HEK293 (cell line): ENCODE data around the gene SPOCK3.

ENCODE experiments used
- CTCF ChIA-PET: fragments of 350-600 bp; formaldehyde crosslinking; extraction: SDS; loops from one replicate; lab custom pipeline; 2021; ENCODE audit warnings: antibody characterized with exemption; lab: Yijun Ruan, JAX
- POLR2A ChIA-PET: fragments of 300-600 bp; formaldehyde crosslinking; extraction: SDS; loops from one replicate; lab custom pipeline; 2020; ENCODE audit warnings: antibody characterized with exemption, inconsistent platforms; lab: Yijun Ruan, JAX
- H3K27ac ChIP-seq: fragments of 200-500 bp; sonication (Bioruptor generic); 2 replicates; pipeline ENCODE4 v1.5.1; 2014; ENCODE audit warnings: low read depth, low read length, control low read depth, inconsistent platforms; ENCODE audit errors: extremely low read depth
- H3K36me3 ChIP-seq, 2 experiments: fragments of 200-500 bp in 1 of 2; sonication (Bioruptor generic) in 1 of 2; 1 replicate in 1 of 2; 2 replicates in 1 of 2; pipeline ENCODE4 v1.5.1; 2014 to 2017; ENCODE audit warnings: inconsistent platforms in 2 of 2, low read length in 2 of 2; ENCODE audit not compliant: control insufficient read depth in 2 of 2, insufficient read depth in 1 of 2
- H3K4me1 ChIP-seq: fragments of 200-500 bp; sonication (Bioruptor generic); 2 replicates; pipeline ENCODE4 v1.5.1; 2014; ENCODE audit warnings: mild to moderate bottlenecking, low read length, inconsistent platforms; ENCODE audit not compliant: control insufficient read depth, insufficient read depth
- H3K4me3 ChIP-seq: 2 replicates; pipeline ENCODE4 v1.5.1; 2011; ENCODE audit warnings: low read depth, mild to moderate bottlenecking, control low read depth, low read length, moderate library complexity
- H3K9me3 ChIP-seq: fragments of 200-500 bp; sonication (Bioruptor generic); 2 replicates; pipeline ENCODE4 v1.5.1; 2014; ENCODE audit warnings: low read depth, low read length, inconsistent platforms; ENCODE audit not compliant: control insufficient read depth, insufficient read depth
- GFI1B ChIP-seq: fragments of 450-650 bp; formaldehyde crosslinking; IDR thresholded peaks from 2 replicates; pipeline ENCODE4 v1.5.1; 2016; ENCODE audit warnings: missing biosample characterization, missing genetic modification characterization
- GLI4 ChIP-seq: fragments of 450-650 bp; formaldehyde crosslinking; IDR thresholded peaks from 2 replicates; pipeline ENCODE4 v1.5.1; 2016; ENCODE audit warnings: missing biosample characterization, missing genetic modification characterization
- KLF8 ChIP-seq: fragments of 450-650 bp; formaldehyde crosslinking; IDR thresholded peaks from 2 replicates; pipeline ENCODE4 v1.5.1; 2016; ENCODE audit warnings: missing biosample characterization, missing genetic modification characterization
- TCF7L2 ChIP-seq: IDR thresholded peaks from 2 replicates; pipeline ENCODE4 v1.6.1; 2011; ENCODE audit warnings: low read depth, mild to moderate bottlenecking, inconsistent platforms, low read length, moderate library complexity, borderline replicate concordance
- ZBTB17 ChIP-seq: fragments of 450-650 bp; formaldehyde crosslinking; IDR thresholded peaks from 2 replicates; pipeline ENCODE4 v1.5.1; 2016; ENCODE audit warnings: missing biosample characterization, missing genetic modification characterization
- ZNF114 ChIP-seq: fragments of 450-650 bp; formaldehyde crosslinking; IDR thresholded peaks from 2 replicates; pipeline ENCODE4 v1.5.0; 2017; ENCODE audit warnings: missing biosample characterization, missing genetic modification characterization
- ZNF169 ChIP-seq: fragments of 450-650 bp; formaldehyde crosslinking; IDR thresholded peaks from 2 replicates; pipeline ENCODE4 v1.5.1; 2016; ENCODE audit warnings: missing biosample characterization, missing genetic modification characterization
- ZNF184 ChIP-seq: fragments of 450-650 bp; IDR thresholded peaks from 2 replicates; pipeline ENCODE4 v1.5.1; 2018; ENCODE audit warnings: missing biosample characterization, mild to moderate bottlenecking, missing genetic modification characterization
- ZNF23 ChIP-seq: fragments of 450-650 bp; formaldehyde crosslinking; IDR thresholded peaks from 2 replicates; pipeline ENCODE4 v1.5.1; 2016; ENCODE audit warnings: missing biosample characterization, missing genetic modification characterization, borderline replicate concordance
- ZNF239 ChIP-seq: fragments of 450-650 bp; formaldehyde crosslinking; IDR thresholded peaks from 2 replicates; pipeline ENCODE4 v1.5.1; 2016; ENCODE audit warnings: missing biosample characterization, missing genetic modification characterization
- ZNF302 ChIP-seq: fragments of 450-650 bp; formaldehyde crosslinking; IDR thresholded peaks from 2 replicates; pipeline ENCODE4 v1.5.1; 2016; ENCODE audit warnings: missing biosample characterization, missing genetic modification characterization, low read depth
- ZNF426 ChIP-seq: fragments of 450-650 bp; formaldehyde crosslinking; IDR thresholded peaks from 2 replicates; pipeline ENCODE4 v1.5.1; 2017; ENCODE audit warnings: missing biosample characterization, missing genetic modification characterization, mild to moderate bottlenecking, inconsistent platforms, moderate library complexity
- ZNF596 ChIP-seq: fragments of 450-650 bp; IDR thresholded peaks from 2 replicates; pipeline ENCODE4 v1.5.0; 2018; ENCODE audit warnings: missing biosample characterization, mild to moderate bottlenecking, missing genetic modification characterization, moderate library complexity
- TF ChIP-seq, protein P1 (sequence below): fragments of 450-650 bp; formaldehyde crosslinking; IDR thresholded peaks from 2 replicates; pipeline ENCODE4 v1.5.1; 2017; ENCODE audit warnings: missing biosample characterization, missing genetic modification characterization
- TF ChIP-seq, protein P2 (sequence below): sonication (generic); formaldehyde crosslinking; IDR thresholded peaks from 2 replicates; pipeline ENCODE4 v1.8.1; 2022; ENCODE audit warnings: mild to moderate bottlenecking, moderate library complexity, missing genetic modification reagents
- TF ChIP-seq, protein P3 (sequence below): fragments of 450-650 bp; IDR thresholded peaks from 2 replicates; pipeline ENCODE4 v1.5.1; 2018; ENCODE audit warnings: missing biosample characterization, missing genetic modification characterization
- TF ChIP-seq, protein P4 (sequence below): fragments of 450-650 bp; formaldehyde crosslinking; IDR thresholded peaks from 2 replicates; pipeline ENCODE4 v1.5.1; 2017; ENCODE audit warnings: missing biosample characterization, missing genetic modification characterization
- TF ChIP-seq, protein P5 (sequence below): fragments of 450-650 bp; IDR thresholded peaks from 2 replicates; pipeline ENCODE4 v1.5.1; 2018; ENCODE audit warnings: missing biosample characterization, mild to moderate bottlenecking, missing genetic modification characterization

SPOCK3 gene

DNA sequence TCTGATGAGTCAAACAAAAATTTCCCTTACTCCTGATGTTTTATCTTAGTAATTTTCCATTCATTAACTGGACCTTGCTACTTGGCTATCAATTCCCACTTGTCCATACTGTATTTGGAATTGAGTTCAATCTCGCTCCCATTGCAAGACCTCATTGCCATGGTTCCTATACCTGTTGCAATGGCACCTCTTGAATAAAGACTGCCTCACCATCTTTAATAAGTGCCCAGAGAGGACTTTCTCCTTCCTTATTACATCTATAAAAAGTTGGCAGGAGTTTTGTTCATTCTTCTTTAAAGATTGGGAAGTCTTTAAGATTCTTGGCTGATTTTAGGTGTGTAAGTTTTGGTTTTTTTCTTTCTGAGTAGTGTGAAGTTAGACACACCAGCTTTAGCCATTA is 397.4 kb downstream of the SPOCK3 start:
- POLR2A ChIA-PET = no interaction called here
- CTCF ChIA-PET = no interaction called here
- no peaks in the 10 kb centered on the region for H3K9me3 ChIP-seq
- H3K4me1 ChIP-seq = no peaks in the 10 kb centered on the region
- no peak overlapping the region for H3K4me3 ChIP-seq
- H3K27ac ChIP-seq = no peak overlapping the region
- TF ChIP-seq ZNF23 (tag by site-specific recombination) (no peak), ZBTB17 (tag by site-specific recombination) (no peak), ZNF114 (no peak)
- TF ChIP-seq, protein P1, sequence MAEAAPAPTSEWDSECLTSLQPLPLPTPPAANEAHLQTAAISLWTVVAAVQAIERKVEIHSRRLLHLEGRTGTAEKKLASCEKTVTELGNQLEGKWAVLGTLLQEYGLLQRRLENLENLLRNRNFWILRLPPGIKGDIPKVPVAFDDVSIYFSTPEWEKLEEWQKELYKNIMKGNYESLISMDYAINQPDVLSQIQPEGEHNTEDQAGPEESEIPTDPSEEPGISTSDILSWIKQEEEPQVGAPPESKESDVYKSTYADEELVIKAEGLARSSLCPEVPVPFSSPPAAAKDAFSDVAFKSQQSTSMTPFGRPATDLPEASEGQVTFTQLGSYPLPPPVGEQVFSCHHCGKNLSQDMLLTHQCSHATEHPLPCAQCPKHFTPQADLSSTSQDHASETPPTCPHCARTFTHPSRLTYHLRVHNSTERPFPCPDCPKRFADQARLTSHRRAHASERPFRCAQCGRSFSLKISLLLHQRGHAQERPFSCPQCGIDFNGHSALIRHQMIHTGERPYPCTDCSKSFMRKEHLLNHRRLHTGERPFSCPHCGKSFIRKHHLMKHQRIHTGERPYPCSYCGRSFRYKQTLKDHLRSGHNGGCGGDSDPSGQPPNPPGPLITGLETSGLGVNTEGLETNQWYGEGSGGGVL (tag by site-specific recombination) = no peak
- TF ChIP-seq, all 188 proteins: peak for 0
- H3K36me3 ChIP-seq = no peaks in the 10 kb centered on the region

DNA sequence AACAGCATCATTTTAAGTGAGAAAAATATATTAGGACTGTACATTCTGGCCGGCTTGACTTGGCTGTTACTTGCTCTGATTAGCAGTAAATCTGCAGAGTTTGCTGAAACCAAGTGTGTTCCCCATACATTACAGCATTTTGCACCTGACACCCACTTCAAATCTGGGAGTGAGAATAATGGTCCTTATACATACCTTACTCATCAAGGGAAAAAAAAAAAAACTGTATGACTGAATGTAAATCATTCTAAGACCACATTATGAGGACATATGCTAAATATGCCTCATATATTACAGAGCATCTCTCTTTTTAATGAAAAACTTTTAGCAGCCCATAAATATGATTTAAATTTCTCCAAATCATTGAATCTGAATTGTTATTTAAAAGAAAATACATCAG is 406.7 kb downstream of the SPOCK3 start:
- Histone ChIP-seq H3K27ac (no peak overlapping the region), H3K4me1 (no peaks in the 10 kb centered on the region), H3K4me3 (no peak overlapping the region), H3K36me3 (no peaks in the 10 kb centered on the region), H3K9me3 (no peaks in the 10 kb centered on the region)
- ChIA-PET POLR2A (no interaction called here), CTCF (no interaction called here)
- TF ChIP-seq, protein P2, sequence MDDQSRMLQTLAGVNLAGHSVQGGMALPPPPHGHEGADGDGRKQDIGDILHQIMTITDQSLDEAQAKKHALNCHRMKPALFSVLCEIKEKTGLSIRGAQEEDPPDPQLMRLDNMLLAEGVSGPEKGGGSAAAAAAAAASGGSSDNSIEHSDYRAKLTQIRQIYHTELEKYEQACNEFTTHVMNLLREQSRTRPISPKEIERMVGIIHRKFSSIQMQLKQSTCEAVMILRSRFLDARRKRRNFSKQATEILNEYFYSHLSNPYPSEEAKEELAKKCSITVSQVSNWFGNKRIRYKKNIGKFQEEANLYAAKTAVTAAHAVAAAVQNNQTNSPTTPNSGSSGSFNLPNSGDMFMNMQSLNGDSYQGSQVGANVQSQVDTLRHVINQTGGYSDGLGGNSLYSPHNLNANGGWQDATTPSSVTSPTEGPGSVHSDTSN = no peak
- TF ChIP-seq ZNF184 (tag by site-specific recombination) (no peak), GFI1B (tag by site-specific recombination) (no peak), ZNF302 (tag by site-specific recombination) (no peak), ZNF596 (no peak), KLF8 (tag by site-specific recombination) (no peak), ZNF169 (tag by site-specific recombination) (no peak)
- TF ChIP-seq, protein P3, sequence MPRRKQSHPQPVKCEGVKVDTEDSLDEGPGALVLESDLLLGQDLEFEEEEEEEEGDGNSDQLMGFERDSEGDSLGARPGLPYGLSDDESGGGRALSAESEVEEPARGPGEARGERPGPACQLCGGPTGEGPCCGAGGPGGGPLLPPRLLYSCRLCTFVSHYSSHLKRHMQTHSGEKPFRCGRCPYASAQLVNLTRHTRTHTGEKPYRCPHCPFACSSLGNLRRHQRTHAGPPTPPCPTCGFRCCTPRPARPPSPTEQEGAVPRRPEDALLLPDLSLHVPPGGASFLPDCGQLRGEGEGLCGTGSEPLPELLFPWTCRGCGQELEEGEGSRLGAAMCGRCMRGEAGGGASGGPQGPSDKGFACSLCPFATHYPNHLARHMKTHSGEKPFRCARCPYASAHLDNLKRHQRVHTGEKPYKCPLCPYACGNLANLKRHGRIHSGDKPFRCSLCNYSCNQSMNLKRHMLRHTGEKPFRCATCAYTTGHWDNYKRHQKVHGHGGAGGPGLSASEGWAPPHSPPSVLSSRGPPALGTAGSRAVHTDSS (tag by site-specific recombination) = no peak
- TF ChIP-seq, protein P4, sequence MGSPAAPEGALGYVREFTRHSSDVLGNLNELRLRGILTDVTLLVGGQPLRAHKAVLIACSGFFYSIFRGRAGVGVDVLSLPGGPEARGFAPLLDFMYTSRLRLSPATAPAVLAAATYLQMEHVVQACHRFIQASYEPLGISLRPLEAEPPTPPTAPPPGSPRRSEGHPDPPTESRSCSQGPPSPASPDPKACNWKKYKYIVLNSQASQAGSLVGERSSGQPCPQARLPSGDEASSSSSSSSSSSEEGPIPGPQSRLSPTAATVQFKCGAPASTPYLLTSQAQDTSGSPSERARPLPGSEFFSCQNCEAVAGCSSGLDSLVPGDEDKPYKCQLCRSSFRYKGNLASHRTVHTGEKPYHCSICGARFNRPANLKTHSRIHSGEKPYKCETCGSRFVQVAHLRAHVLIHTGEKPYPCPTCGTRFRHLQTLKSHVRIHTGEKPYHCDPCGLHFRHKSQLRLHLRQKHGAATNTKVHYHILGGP (tag by site-specific recombination) = no peak

DNA sequence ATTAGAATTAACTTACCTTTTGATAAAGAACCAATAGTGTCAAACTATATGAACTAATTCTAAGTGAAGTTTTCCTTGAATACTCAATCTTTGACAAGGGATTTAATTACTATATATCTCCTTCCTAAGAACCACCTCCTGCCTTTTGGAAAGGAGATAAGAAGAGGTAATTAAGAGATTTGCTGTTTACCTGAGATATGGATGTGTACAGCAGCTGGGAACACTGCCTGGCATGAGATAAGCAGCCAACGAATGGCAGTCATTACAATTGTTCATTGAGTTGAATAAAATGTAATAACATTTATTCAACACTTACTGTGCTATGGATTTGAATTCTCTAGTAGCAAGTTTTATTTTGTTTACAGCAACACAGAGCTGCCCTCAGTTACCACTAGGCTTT is 407.1 kb downstream of the SPOCK3 start:
- CTCF ChIA-PET = no interaction called here
- no peaks in the 10 kb centered on the region for H3K9me3 ChIP-seq
- H3K36me3 ChIP-seq = no peaks in the 10 kb centered on the region
- no peak overlapping the region for H3K27ac ChIP-seq
- H3K4me1 ChIP-seq = no peaks in the 10 kb centered on the region
- no peak overlapping the region for H3K4me3 ChIP-seq
- POLR2A ChIA-PET = no interaction called here
- TF ChIP-seq TCF7L2 = no peak
- no peak for TF ChIP-seq ZNF239 (tag by site-specific recombination)
- no peak for TF ChIP-seq GLI4 (tag by site-specific recombination)
- TF ChIP-seq ZNF426 (tag by site-specific recombination) = no peak
- TF ChIP-seq, protein P5, sequence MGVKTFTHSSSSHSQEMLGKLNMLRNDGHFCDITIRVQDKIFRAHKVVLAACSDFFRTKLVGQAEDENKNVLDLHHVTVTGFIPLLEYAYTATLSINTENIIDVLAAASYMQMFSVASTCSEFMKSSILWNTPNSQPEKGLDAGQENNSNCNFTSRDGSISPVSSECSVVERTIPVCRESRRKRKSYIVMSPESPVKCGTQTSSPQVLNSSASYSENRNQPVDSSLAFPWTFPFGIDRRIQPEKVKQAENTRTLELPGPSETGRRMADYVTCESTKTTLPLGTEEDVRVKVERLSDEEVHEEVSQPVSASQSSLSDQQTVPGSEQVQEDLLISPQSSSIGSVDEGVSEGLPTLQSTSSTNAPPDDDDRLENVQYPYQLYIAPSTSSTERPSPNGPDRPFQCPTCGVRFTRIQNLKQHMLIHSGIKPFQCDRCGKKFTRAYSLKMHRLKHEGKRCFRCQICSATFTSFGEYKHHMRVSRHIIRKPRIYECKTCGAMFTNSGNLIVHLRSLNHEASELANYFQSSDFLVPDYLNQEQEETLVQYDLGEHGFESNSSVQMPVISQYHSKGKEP (tag by site-specific recombination) = no peak
